ENCODE measurements around the gene PABPC1L. TPM values are rescaled to one million over a fixed set of nuclear protein-coding genes. Genes with fewer than 3 reads are reported as not detected.

Gene PABPC1L
- total and polyA plus RNA-seq, 2 of the 13 experiments (the other 11 are each of a cell fraction or from before 2014, with no cell fraction given), result 30.8 to 252 TPM

GRCh38 chr20:44909872-44910689, at the start of gene PABPC1L (continued):
- TF ChIP-seq ZNF547 (CRISPR knock-in tag; IDR thresholded peaks at IDR 0.05) (peak; percentile 83; the same call in 1 of the 2 replicates), ZBTB10 (CRISPR knock-in tag; IDR thresholded peaks at IDR 0.05; ENCODE audit: borderline replicate concordance) (peak; percentile 29; the same call in 1 of the 2 replicates), CCDC6 (CRISPR knock-in tag; IDR thresholded peaks at IDR 0.05) (peak; percentile 82), SIN3B (IDR thresholded peaks at IDR 0.05; ENCODE audit: low read length) (no peak), ZNF142 (CRISPR knock-in tag; IDR thresholded peaks at IDR 0.05) (peak; percentile 36; the same call in 1 of the 2 replicates), ZMYM3 (CRISPR knock-in tag; IDR thresholded peaks at IDR 0.05) (no peak; the same call in 1 of the 2 replicates), ZNF792 (CRISPR knock-in tag; IDR thresholded peaks at IDR 0.05) (peak; percentile 66; the same call in 1 of the 2 replicates), AGO1 (IDR thresholded peaks at IDR 0.05; ENCODE audit: low read depth, low read length, poor library complexity, severe bottlenecking) (peak; percentile 86), XBP1 (CRISPR knock-in tag; IDR thresholded peaks at IDR 0.05) (peak; percentile 61; the same call in 1 of the 2 replicates), WIZ (CRISPR knock-in tag; IDR thresholded peaks at IDR 0.05) (no peak), ZNF362 (CRISPR knock-in tag; IDR thresholded peaks at IDR 0.05; ENCODE audit: borderline replicate concordance) (no peak), HNF4A (CRISPR knock-in tag; IDR thresholded peaks at IDR 0.05) (no peak), NFE2L1 (CRISPR knock-in tag; IDR thresholded peaks at IDR 0.05; ENCODE audit: borderline replicate concordance) (no peak), ZNF235 (CRISPR knock-in tag; IDR thresholded peaks at IDR 0.05; ENCODE audit: borderline replicate concordance) (no peak), ZNF879 (CRISPR knock-in tag; IDR thresholded peaks at IDR 0.05) (no peak), ZNF546 (CRISPR knock-in tag; conservative IDR thresholded peaks at IDR 0.05) (no peak; the same call in 1 of the 2 replicates), NFIC (IDR thresholded peaks at IDR 0.05; ENCODE audit: low read length) (no peak), ZNF207 (IDR thresholded peaks at IDR 0.05; ENCODE audit: borderline replicate concordance) (no peak), GTF2F1 (IDR thresholded peaks at IDR 0.05; ENCODE audit: low read length) (no peak), SSRP1 (CRISPR knock-in tag; IDR thresholded peaks at IDR 0.05) (peak; percentile 80; the same call in 1 of the 2 replicates)

Data from HepG2 (cell line).